Nephron (organoid): Measurements from ENCODE around the gene HSD3B7.
"Not testable (repeated sequence)": the region's sequence is repeated elsewhere in the genome, so short reads cannot be mapped to it uniquely, and the experiment has no call there.

Experiments used
- H3K27ac Mint-ChIP-seq, 3 experiments: 2 replicates each; pipeline ENCODE4 v1.8.0; 2020; ENCODE audit warnings: mixed read lengths in 3 of 3, mild to moderate bottlenecking in 2 of 3, moderate library complexity in 1 of 3
- H3K27me3 Mint-ChIP-seq: 2 replicates; pipeline ENCODE4 v1.8.0; 2021; ENCODE audit warnings: low read depth, mild to moderate bottlenecking, moderate library complexity, mixed read lengths
- H3K36me3 Mint-ChIP-seq: 2 replicates; pipeline ENCODE4 v1.8.0; 2020; ENCODE audit warnings: low read depth, mixed read lengths
- H3K4me1 Mint-ChIP-seq: 2 replicates; pipeline ENCODE4 v1.8.0; 2020; ENCODE audit warnings: mixed read lengths
- H3K4me3 Mint-ChIP-seq, 3 experiments: 2 replicates each; pipeline ENCODE4 v1.8.0; 2020; ENCODE audit warnings: mild to moderate bottlenecking in 3 of 3, mixed read lengths in 3 of 3, moderate library complexity in 2 of 3
- H3K9me3 Mint-ChIP-seq: 2 replicates; pipeline ENCODE4 v1.8.0; 2020; ENCODE audit warnings: mixed read lengths
- CTCF ChIP-seq, 3 experiments: fragments of 200-600 bp; sonication (generic); IDR thresholded peaks; one replicate each; pipeline ENCODE4 v1.5.0; 2021; ENCODE audit warnings: antibody characterized with exemption in 3 of 3; ENCODE audit not compliant: unreplicated experiment in 3 of 3

The HSD3B7 gene

DNA sequence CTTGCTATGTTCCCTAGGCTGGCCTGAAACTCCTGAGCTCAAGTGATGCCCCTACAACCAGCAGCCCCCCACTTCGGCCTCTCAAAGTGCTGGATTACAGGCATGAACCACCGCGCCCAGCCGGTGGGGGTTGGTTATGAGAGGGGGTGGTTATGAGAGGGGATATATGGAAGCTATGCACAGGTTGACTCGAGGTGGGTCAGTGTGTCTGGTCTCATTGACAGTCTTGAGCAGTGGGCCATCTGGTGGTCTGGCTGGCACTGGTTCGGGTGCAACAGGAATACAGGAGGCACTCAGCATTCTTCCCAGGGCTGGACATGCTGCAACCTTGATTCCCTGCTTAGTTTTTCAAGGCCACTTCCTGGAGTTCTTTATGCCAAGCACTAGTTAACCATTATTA lies 31.0 kb downstream of the HSD3B7 start:
- no peak for TF ChIP-seq CTCF (IDR thresholded peaks at IDR 0.05; ENCODE audit: unreplicated experiment in 3 of 3)
- no peak overlapping the region for H3K4me3 Mint-ChIP-seq
- no peaks in the 10 kb centered on the region for H3K9me3 Mint-ChIP-seq
- no peaks in the 10 kb centered on the region for H3K36me3 Mint-ChIP-seq
- peaks cover 30% of the 10 kb centered on the region for H3K27me3 Mint-ChIP-seq
- H3K4me1 Mint-ChIP-seq: no peaks in the 10 kb centered on the region
- H3K27ac Mint-ChIP-seq: peak overlapping the region in 1 of 3 experiments; percentile 62

DNA sequence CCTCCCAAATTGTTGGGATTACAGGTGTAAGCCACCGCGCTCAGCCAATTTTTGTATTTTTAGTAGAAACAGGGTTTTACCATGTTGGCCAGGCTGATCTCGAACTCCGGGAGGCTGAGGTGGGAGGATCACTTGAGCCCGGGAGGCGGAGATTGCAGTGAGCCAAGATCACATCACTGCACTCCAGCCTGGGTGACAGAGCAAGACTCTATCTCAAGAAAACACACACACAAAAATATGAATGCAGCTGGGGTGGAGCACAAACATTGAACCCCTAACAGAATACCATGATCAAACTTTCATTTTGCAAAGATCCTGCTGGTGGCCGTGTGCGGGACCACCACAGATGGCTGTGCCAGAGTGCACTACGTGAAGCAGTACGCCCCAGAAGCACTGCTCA lies 32.7 kb downstream of the HSD3B7 start:
- not testable (repeated sequence) for H3K4me1 Mint-ChIP-seq, H3K4me3 Mint-ChIP-seq, H3K36me3 Mint-ChIP-seq, H3K9me3 Mint-ChIP-seq, H3K27ac Mint-ChIP-seq
- peaks cover 16% of the 10 kb centered on the region for H3K27me3 Mint-ChIP-seq

- peaks cover 5% of the 10 kb centered on the region for H3K27me3 Mint-ChIP-seq
- H3K27ac Mint-ChIP-seq: no peak overlapping the region
- H3K9me3 Mint-ChIP-seq: no peaks in the 10 kb centered on the region
- no peaks in the 10 kb centered on the region for H3K36me3 Mint-ChIP-seq
- H3K4me1 Mint-ChIP-seq: peaks cover 3% of the 10 kb centered on the region
- no peak overlapping the region for H3K4me3 Mint-ChIP-seq
- no peak for TF ChIP-seq CTCF (IDR thresholded peaks at IDR 0.05; ENCODE audit: unreplicated experiment in 3 of 3)
These were observed 35.5 kb downstream of the HSD3B7 start for GRCh38 chr16:31020536-31020935.

DNA sequence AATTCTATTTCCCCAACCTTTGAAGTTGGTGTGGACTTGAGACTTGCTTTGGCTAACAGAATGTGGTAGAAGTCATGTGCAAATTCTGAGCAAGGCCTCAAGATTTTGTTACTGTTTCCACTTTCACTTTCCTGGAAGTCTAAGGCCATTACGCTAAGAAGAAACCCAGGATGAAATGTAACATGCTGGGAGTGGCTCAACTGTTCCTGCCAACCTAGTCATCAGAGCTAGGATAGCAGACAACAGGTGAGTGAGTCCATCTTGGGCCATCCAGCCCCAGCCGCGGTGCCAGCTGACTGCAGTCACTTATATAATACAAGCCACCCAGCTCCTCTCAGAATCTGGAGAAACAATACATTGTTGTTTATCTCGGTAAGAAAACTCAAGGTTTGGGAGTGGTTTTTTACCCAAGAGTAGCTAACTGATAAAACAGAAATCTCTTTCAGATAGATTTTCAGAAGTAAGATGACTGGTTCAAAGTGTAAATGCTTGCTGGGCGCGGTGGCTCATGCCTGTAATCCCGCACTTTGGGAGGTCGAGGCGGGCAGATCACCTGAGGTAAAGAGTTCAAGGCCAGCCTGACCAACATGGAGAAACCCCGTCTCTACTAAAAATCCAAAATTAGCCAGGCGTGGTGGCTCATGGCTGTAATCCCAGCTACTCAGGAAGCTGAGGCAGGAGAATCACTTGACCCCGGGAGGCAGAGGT lies 37.7 kb downstream of the HSD3B7 start:
- Mint-ChIP-seq H3K27ac (no peak overlapping the region), H3K9me3 (no peaks in the 10 kb centered on the region), H3K4me3 (no peak overlapping the region), H3K27me3 (no peaks in the 10 kb centered on the region), H3K36me3 (no peaks in the 10 kb centered on the region), H3K4me1 (peaks cover 5% of the 10 kb centered on the region)
- TF ChIP-seq CTCF (IDR thresholded peaks at IDR 0.05; ENCODE audit: unreplicated experiment in 3 of 3): no peak

DNA sequence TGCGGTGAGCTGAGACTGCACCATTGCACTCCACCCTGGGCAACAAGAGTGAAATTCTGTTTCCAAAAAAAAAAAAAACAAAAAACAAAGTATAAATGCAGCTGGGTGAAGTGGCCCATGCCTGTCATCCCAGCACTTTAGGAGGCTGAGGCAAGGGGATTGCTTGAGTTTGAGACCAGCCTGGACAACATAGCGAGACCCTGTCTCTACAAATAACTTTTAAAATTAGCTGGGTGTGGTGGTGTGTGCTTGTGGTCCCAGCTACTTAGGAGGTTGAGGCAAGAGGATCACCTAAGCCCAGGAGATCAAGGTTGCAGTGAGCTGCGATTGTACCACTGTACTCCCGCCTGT lies 38.2 kb downstream of the HSD3B7 start:
- Mint-ChIP-seq H3K4me1 (peaks cover 5% of the 10 kb centered on the region), H3K36me3 (no peaks in the 10 kb centered on the region), H3K9me3 (no peaks in the 10 kb centered on the region), H3K27me3 (no peaks in the 10 kb centered on the region), H3K27ac (no peak overlapping the region), H3K4me3 (no peak overlapping the region)
- no peak for TF ChIP-seq CTCF (IDR thresholded peaks at IDR 0.05; ENCODE audit: unreplicated experiment in 3 of 3)

- Mint-ChIP-seq H3K4me3 (no peak overlapping the region), H3K36me3 (no peaks in the 10 kb centered on the region)
These were observed 38.7 kb downstream of the HSD3B7 start for GRCh38 chr16:31023627-31024226.

More at GRCh38 chr16:31023627-31024226, 38.7 kb downstream of the HSD3B7 start:
- no peaks in the 10 kb centered on the region for H3K27me3 Mint-ChIP-seq
- TF ChIP-seq CTCF (IDR thresholded peaks at IDR 0.05; ENCODE audit: unreplicated experiment in 3 of 3): no peak
- no peak overlapping the region for H3K27ac Mint-ChIP-seq
- peaks cover 5% of the 10 kb centered on the region for H3K4me1 Mint-ChIP-seq
- H3K9me3 Mint-ChIP-seq: no peaks in the 10 kb centered on the region
